Measurements from ENCODE around the gene AURKA. TPM values are rescaled to one million over a fixed set of nuclear protein-coding genes. Genes with fewer than 3 reads are reported as not detected.
A peak's percentile ranks its signal among the peaks of the same experiment; 100 is the strongest.
"Not testable (repeated sequence)": the region's sequence is repeated elsewhere in the genome, so short reads cannot be mapped to it uniquely, and the experiment has no call there.

Gene AURKA
- polyA plus RNA-seq, 1 donor: 13.7 TPM

GRCh38 chr20:56411759-56412472 is 19.9 kb upstream of the AURKA start, which contains the start of gene CASS4:
CASS4 (plus strand) TSS chr20:56412260; CDS start chr20:56412459, 199 bp downstream.
- peaks cover 16% of the 10 kb centered on the region for H3K36me3 ChIP-seq (ENCODE audit: control insufficient read depth, insufficient read depth, low read length)
- H3K4me1 ChIP-seq (ENCODE audit: control insufficient read depth, insufficient read depth, low read length): no peaks in the 10 kb centered on the region
- peak within 1 kb of the TSS; percentile 58 for H3K27ac ChIP-seq (ENCODE audit: low read length)
- H3K27me3 ChIP-seq (ENCODE audit: control insufficient read depth, insufficient read depth, low read length): no peaks in the 10 kb centered on the region
- no peaks in the 10 kb centered on the region for H3K9me3 ChIP-seq (ENCODE audit: control insufficient read depth, low read depth, low read length)
- WGBS (ENCODE audit: insufficient coverage, low lambda C conversion rate): no CpG with 5 or more reads among the region's 10 CpGs
- peak within 1 kb of the TSS; percentile 12 for H3K4me3 ChIP-seq (ENCODE audit: low read length)
- DNase-seq: peak; percentile 30 to 65

DNA sequence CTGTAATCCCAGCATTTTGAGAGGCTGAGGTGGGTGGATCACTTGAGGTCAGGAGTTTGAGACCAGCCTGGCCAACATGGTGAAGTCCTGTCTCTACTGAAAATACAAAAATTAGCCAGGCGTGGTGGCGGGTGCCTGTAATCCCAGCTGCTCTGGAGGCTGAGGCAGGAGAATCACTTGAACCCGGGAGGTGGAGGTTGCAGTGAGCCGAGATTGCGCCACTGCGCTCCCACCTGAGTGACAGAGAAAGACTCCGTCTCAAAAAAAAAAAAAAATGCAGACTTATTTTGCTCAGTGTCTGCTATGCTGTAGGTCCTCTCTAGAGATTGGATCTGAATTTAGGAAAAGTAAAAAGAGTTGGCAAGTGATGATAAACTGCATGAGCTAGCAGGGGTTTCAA is 19.3 kb upstream of the AURKA start:
- not testable (repeated sequence) for H3K27me3 ChIP-seq (ENCODE audit: control insufficient read depth, insufficient read depth, low read length); H3K4me3 ChIP-seq (ENCODE audit: low read length); H3K27ac ChIP-seq (ENCODE audit: low read length); DNase-seq; H3K9me3 ChIP-seq (ENCODE audit: control insufficient read depth, low read depth, low read length); H3K4me1 ChIP-seq (ENCODE audit: control insufficient read depth, insufficient read depth, low read length)
- WGBS (ENCODE audit: insufficient coverage, low lambda C conversion rate): 96% methylated on average over 4 of the region's 7 CpGs
- peaks cover 21% of the 10 kb centered on the region for H3K36me3 ChIP-seq (ENCODE audit: control insufficient read depth, insufficient read depth, low read length)

- Histone ChIP-seq H3K4me3 (ENCODE audit: low read length) (no peak overlapping the region), H3K9me3 (ENCODE audit: control insufficient read depth, low read depth, low read length) (no peaks in the 10 kb centered on the region), H3K4me1 (ENCODE audit: control insufficient read depth, insufficient read depth, low read length) (no peaks in the 10 kb centered on the region), H3K27ac (ENCODE audit: low read length) (no peak overlapping the region), H3K36me3 (ENCODE audit: control insufficient read depth, insufficient read depth, low read length) (peaks cover 29% of the 10 kb centered on the region), H3K27me3 (ENCODE audit: control insufficient read depth, insufficient read depth, low read length) (no peaks in the 10 kb centered on the region)
- no peak for DNase-seq
- WGBS (ENCODE audit: insufficient coverage, low lambda C conversion rate): no CpG with 5 or more reads among the region's 1 CpG
Measured at GRCh38 chr20:56409956-56410355, 17.9 kb upstream of the AURKA start.

GRCh38 chr20:56409521-56409920 is 17.5 kb upstream of the AURKA start:
- WGBS (ENCODE audit: insufficient coverage, low lambda C conversion rate): 100% methylated on average over 1 of the region's 5 CpGs
- Histone ChIP-seq H3K9me3 (ENCODE audit: control insufficient read depth, low read depth, low read length) (no peaks in the 10 kb centered on the region), H3K27me3 (ENCODE audit: control insufficient read depth, insufficient read depth, low read length) (no peaks in the 10 kb centered on the region), H3K36me3 (ENCODE audit: control insufficient read depth, insufficient read depth, low read length) (peaks cover 31% of the 10 kb centered on the region), H3K27ac (ENCODE audit: low read length) (no peak overlapping the region), H3K4me3 (ENCODE audit: low read length) (no peak overlapping the region), H3K4me1 (ENCODE audit: control insufficient read depth, insufficient read depth, low read length) (no peaks in the 10 kb centered on the region)
- DNase-seq: no peak

DNA sequence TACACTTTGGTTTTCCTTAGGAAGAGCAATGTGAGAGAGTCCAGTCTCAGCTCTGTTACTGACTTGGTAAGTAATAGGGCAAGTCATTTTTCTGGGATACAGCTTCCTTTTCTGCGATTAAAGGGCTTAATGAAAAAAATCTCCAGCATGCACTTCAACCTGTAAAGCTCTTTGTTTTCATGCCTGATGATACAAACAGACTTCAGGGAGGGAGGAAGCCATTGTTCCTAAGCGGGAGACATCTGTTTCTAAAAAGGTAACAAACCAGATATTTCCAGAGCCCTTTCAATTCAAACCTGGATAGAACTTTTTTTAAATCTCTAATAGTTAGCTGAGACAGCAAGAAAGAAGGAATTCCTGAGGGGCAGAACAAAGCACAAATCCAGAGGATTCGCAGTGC is 14.9 kb upstream of the AURKA start:
- Histone ChIP-seq H3K27me3 (ENCODE audit: control insufficient read depth, insufficient read depth, low read length) (no peaks in the 10 kb centered on the region), H3K9me3 (ENCODE audit: control insufficient read depth, low read depth, low read length) (no peaks in the 10 kb centered on the region), H3K4me1 (ENCODE audit: control insufficient read depth, insufficient read depth, low read length) (no peaks in the 10 kb centered on the region), H3K4me3 (ENCODE audit: low read length) (no peak overlapping the region), H3K36me3 (ENCODE audit: control insufficient read depth, insufficient read depth, low read length) (peaks cover 45% of the 10 kb centered on the region), H3K27ac (ENCODE audit: low read length) (no peak overlapping the region)
- WGBS (ENCODE audit: insufficient coverage, low lambda C conversion rate): 100% methylated on average over 2 of the region's 3 CpGs
- no peak for DNase-seq

- 79% methylated on average over 2 of the region's 12 CpGs for WGBS (ENCODE audit: insufficient coverage, low lambda C conversion rate)
- not testable (repeated sequence) for H3K9me3 ChIP-seq (ENCODE audit: control insufficient read depth, low read depth, low read length); DNase-seq; H3K27ac ChIP-seq (ENCODE audit: low read length); H3K4me1 ChIP-seq (ENCODE audit: control insufficient read depth, insufficient read depth, low read length); H3K4me3 ChIP-seq (ENCODE audit: low read length); H3K27me3 ChIP-seq (ENCODE audit: control insufficient read depth, insufficient read depth, low read length)
- H3K36me3 ChIP-seq (ENCODE audit: control insufficient read depth, insufficient read depth, low read length): peaks cover 54% of the 10 kb centered on the region
Measured at GRCh38 chr20:56405356-56405755, 13.3 kb upstream of the AURKA start.

DNA sequence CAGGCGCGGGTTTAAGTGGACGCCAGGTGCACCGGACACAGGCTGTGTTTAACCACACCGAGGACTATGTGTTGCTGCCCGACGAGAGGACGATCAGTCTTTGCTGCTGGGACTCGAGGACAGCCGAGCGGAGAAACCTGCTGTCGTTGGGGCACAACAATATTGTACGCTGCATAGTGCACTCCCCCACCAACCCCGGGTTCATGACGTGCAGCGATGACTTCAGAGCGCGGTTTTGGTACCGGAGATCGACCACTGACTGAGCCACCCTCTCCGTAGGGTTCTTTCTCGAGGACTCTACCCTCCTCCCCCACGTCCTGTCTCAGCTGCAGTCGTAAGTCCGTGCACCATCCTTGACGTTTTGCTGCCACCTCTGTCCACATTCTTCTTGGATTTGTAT is 11.4 kb upstream of the AURKA start:
- Histone ChIP-seq H3K27me3 (ENCODE audit: control insufficient read depth, insufficient read depth, low read length) (no peaks in the 10 kb centered on the region), H3K9me3 (ENCODE audit: control insufficient read depth, low read depth, low read length) (no peaks in the 10 kb centered on the region), H3K4me1 (ENCODE audit: control insufficient read depth, insufficient read depth, low read length) (no peaks in the 10 kb centered on the region), H3K27ac (ENCODE audit: low read length) (no peak overlapping the region), H3K36me3 (ENCODE audit: control insufficient read depth, insufficient read depth, low read length) (peaks cover 57% of the 10 kb centered on the region), H3K4me3 (ENCODE audit: low read length) (no peak overlapping the region)
- WGBS (ENCODE audit: insufficient coverage, low lambda C conversion rate): 92% methylated on average over 6 of the region's 26 CpGs
- no peak for DNase-seq

- H3K36me3 ChIP-seq (ENCODE audit: control insufficient read depth, insufficient read depth, low read length): peaks cover 66% of the 10 kb centered on the region
Measured at GRCh38 chr20:56400001-56400640, 8.1 kb upstream of the AURKA start.

DNA sequence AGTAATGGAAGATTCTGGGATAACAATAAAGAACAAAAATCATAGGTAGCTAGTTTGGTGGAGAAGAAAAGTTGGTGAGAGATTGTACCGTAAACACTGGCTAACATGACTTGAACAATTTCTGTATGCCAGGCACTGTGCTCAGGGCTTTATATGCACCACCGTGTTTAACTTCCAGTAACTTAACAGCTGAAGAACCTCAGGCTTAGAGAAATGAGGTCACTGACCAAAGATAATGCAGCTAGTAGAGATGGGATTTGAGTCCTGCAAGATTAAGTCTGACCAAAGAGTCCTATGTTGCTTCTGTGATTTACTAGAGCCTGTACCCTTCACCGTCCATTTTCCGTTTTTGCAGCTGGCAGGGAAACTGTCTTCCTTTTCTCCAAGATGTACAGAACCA is 3.2 kb upstream of the AURKA start:
- Histone ChIP-seq H3K4me1 (ENCODE audit: control insufficient read depth, insufficient read depth, low read length) (peaks cover 4% of the 10 kb centered on the region), H3K4me3 (ENCODE audit: low read length) (no peak overlapping the region), H3K27ac (ENCODE audit: low read length) (no peak overlapping the region), H3K27me3 (ENCODE audit: control insufficient read depth, insufficient read depth, low read length) (no peaks in the 10 kb centered on the region), H3K9me3 (ENCODE audit: control insufficient read depth, low read depth, low read length) (no peaks in the 10 kb centered on the region), H3K36me3 (ENCODE audit: control insufficient read depth, insufficient read depth, low read length) (peaks cover 40% of the 10 kb centered on the region)
- DNase-seq: no peak
- WGBS (ENCODE audit: insufficient coverage, low lambda C conversion rate): 80% methylated on average over 2 of the region's 4 CpGs

More at GRCh38 chr20:56400001-56400640, 8.1 kb upstream of the AURKA start:
- Histone ChIP-seq H3K4me3 (ENCODE audit: low read length) (no peak overlapping the region), H3K9me3 (ENCODE audit: control insufficient read depth, low read depth, low read length) (no peaks in the 10 kb centered on the region), H3K27ac (ENCODE audit: low read length) (no peak overlapping the region), H3K4me1 (ENCODE audit: control insufficient read depth, insufficient read depth, low read length) (no peaks in the 10 kb centered on the region), H3K27me3 (ENCODE audit: control insufficient read depth, insufficient read depth, low read length) (no peaks in the 10 kb centered on the region)
- peak; percentile 43 to 44 for DNase-seq

DNA sequence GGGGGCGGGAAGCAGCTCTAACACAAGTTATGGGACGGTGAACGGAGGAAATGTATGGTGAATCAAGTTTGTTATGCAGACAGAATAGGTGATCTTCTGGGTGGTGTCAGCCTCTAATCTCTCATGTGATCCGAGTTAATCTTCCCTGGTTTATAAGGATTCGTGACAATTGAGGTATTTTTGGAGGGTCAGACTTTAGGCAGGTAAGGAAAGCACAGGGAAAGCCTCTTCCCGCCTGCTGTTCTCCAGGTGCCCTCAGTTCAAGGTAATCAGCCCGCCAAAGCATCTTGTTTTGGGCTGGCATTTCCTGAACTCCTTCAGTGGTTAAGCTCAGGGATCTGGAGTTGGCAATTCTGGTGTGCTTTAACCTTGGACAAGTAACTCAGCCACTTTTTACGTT is 1.6 kb upstream of the AURKA start:
- peak overlapping the region; percentile 78 for H3K4me3 ChIP-seq (ENCODE audit: low read length)
- peaks cover 4% of the 10 kb centered on the region for H3K4me1 ChIP-seq (ENCODE audit: control insufficient read depth, insufficient read depth, low read length)
- H3K9me3 ChIP-seq (ENCODE audit: control insufficient read depth, low read depth, low read length): no peaks in the 10 kb centered on the region
- peak in 1 of 2 donors; percentile 24 for DNase-seq
- no CpG with 5 or more reads among the region's 8 CpGs for WGBS (ENCODE audit: insufficient coverage, low lambda C conversion rate)
- H3K36me3 ChIP-seq (ENCODE audit: control insufficient read depth, insufficient read depth, low read length): peaks cover 34% of the 10 kb centered on the region
- no peaks in the 10 kb centered on the region for H3K27me3 ChIP-seq (ENCODE audit: control insufficient read depth, insufficient read depth, low read length)
- no peak overlapping the region for H3K27ac ChIP-seq (ENCODE audit: low read length)
